ENCODE data around the gene SLCO1A2.
A peak's percentile ranks its signal among the peaks of the same experiment; 100 is the strongest.
"Not testable (repeated sequence)": the region's sequence is repeated elsewhere in the genome, so short reads cannot be mapped to it uniquely, and the experiment has no call there.

SLCO1A2 gene

DNA sequence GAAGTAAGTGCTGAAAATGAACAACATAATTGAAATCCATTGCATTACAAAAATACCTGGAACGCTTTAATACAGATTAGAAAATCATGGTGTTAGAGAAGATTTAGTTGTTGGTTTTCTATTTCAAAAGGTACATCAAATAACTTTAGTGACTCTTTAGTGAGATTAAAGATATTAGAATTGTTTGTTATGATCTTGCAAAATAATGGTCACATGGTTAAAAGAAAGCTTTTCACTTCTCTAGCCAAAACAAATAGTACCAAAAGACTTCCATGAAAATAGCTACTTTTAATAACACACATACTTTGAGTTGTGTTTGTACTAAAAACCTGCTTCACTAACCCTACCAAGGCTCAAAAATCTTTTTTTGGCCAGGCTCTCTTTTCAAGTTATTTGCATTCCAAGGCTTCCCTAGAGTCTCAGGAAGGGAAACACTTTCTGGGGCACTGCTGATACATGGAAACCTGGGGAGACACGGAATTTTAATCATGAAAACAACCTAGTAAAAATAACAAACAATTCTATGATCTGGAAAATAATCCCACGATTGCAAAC, at the start of gene SLCO1A2:
Gene SLCO1A2, minus strand, starts transcription at position 147 of the 555 bp plus-strand sequence. CDS start 270 bp downstream, outside the sequence.
- TF ChIP-seq, protein P1, sequence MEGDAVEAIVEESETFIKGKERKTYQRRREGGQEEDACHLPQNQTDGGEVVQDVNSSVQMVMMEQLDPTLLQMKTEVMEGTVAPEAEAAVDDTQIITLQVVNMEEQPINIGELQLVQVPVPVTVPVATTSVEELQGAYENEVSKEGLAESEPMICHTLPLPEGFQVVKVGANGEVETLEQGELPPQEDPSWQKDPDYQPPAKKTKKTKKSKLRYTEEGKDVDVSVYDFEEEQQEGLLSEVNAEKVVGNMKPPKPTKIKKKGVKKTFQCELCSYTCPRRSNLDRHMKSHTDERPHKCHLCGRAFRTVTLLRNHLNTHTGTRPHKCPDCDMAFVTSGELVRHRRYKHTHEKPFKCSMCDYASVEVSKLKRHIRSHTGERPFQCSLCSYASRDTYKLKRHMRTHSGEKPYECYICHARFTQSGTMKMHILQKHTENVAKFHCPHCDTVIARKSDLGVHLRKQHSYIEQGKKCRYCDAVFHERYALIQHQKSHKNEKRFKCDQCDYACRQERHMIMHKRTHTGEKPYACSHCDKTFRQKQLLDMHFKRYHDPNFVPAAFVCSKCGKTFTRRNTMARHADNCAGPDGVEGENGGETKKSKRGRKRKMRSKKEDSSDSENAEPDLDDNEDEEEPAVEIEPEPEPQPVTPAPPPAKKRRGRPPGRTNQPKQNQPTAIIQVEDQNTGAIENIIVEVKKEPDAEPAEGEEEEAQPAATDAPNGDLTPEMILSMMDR (IDR thresholded peaks at IDR 0.05; ENCODE audit: insufficient read depth, missing control alignments) = no peak
- FAIRE-seq (no peak), DNase-seq (ENCODE audit: insufficient read length, low spot score) (no peak)

- no peak for DNase-seq (ENCODE audit: insufficient read length, low spot score)
- no peak for FAIRE-seq
- TF ChIP-seq, protein P1 (IDR thresholded peaks at IDR 0.05; ENCODE audit: insufficient read depth, missing control alignments) = no peak
These were observed 49.5 kb upstream of the SLCO1A2 start for GRCh38 chr12:21384261-21384660.

DNA sequence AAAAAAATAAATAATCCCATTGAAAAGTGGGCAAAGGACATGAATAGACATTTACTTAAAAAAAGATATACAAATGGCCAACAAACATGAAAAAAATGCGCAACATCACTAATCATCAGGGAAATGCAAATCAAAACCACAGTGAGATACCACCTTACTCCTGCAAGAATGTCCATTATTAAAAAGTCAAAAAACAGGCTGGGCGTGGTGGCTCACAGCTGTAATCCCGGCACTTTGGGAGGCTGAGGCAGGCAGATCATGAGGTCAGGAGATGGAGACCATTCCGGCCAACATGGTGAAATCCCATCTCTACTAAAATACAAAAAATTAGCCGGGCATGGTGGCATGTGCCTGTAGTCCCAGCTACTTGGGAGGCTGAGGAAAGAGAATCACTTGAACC, 46.6 kb upstream of the SLCO1A2 start:
- FAIRE-seq = not testable (repeated sequence)

GRCh38 chr12:21379218-21379617, 44.5 kb upstream of the SLCO1A2 start:
- TF ChIP-seq, protein P1 (IDR thresholded peaks at IDR 0.05; ENCODE audit: insufficient read depth, missing control alignments) = no peak
- DNase-seq (ENCODE audit: insufficient read length, low spot score) = no peak
- no peak for FAIRE-seq

More for the DNA sequence above, 46.6 kb upstream of the SLCO1A2 start:
- not testable (repeated sequence) for DNase-seq (ENCODE audit: insufficient read length, low spot score)

DNA sequence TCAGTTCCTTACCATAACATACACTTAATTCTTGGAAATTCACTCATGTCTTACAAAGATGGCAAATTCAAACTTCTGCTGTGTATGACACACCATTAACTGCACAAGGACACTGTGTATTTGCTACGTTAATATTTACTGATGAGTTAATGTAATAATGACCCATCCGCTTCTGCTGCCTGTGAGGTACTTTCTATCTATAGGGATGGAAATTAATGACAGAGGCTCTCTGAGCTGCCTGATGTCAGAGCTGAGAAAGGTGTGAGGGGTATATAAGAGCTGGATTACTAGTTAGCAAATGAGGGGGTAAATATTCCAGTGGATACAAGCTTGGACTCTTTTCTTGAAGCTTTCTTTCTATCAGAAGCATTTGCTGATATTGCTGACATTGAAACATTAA, 37.9 kb upstream of the SLCO1A2 start, which contains the start of gene IAPP:
Gene IAPP, plus strand, starts transcription at position 301 of the 400 bp plus-strand sequence. CDS start 450 bp downstream, outside the sequence.
- peak; percentile 74 for FAIRE-seq
- TF ChIP-seq, protein P1 (IDR thresholded peaks at IDR 0.05; ENCODE audit: insufficient read depth, missing control alignments) = no peak
- DNase-seq (ENCODE audit: insufficient read length, low spot score) = no peak

- FAIRE-seq (no peak), DNase-seq (ENCODE audit: insufficient read length, low spot score) (no peak)
- TF ChIP-seq, protein P1 (IDR thresholded peaks at IDR 0.05; ENCODE audit: insufficient read depth, missing control alignments) = no peak
These were observed 36.2 kb upstream of the SLCO1A2 start for GRCh38 chr12:21370845-21371449.

DNA sequence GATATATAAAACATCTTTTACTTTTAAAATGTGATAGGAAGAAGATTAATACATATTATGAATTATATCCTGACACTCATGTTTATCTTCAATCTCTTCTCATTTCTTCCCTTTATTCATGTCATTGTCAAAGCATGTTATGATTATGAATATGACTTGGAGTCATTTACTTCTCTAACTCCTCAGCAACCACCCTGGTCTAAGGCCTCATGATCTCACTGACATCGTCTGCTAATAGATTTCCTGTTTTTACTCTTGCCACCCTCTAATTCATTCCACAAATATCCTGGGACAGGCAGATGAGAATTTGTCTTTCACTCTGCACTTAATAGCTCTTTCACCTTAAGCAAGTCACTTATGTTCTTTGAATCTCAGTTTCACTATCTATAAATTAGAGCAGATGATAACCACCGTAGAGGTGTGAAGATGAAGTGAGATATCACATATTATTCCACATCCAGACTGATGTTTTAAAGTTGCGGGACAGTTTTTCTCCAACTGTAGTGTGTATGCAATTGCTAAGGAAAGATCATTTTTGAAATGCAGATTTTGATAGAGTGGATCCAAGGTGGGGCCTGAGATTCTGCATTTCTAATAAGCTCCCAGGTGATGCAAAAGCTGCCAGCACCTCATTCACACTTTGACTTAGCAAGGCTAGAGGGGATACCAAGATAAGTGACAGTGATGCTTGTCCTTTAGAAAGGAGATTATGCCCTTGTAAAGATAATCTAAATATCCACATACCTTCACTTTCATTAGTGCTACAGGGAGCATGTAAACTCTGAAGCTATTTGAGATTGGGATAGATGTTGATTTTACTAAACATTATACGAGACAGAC, 34.6 kb upstream of the SLCO1A2 start:
- FAIRE-seq = no peak
- TF ChIP-seq, protein P1 (IDR thresholded peaks at IDR 0.05; ENCODE audit: insufficient read depth, missing control alignments) = no peak
- DNase-seq (ENCODE audit: insufficient read length, low spot score) = no peak

DNA sequence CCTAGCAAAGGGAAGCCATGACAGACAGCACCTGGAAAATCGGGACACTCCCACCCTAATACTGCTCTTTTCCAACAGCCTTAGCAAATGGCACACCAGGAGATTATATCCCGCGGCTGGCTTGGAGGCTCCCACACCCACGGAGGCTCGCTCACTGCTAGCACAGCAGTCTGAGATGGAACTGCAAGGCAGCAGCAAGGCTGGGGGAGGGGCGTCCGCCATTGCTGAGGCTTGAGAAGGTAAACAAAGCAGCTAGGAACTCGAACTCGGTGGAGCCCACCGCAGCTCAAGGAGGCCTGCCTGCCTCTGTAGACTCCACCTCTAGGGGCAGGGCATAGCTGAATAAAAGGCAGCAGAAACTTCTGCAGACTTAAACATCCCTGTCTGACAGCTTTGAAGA, 25.9 kb upstream of the SLCO1A2 start:
- not testable (repeated sequence) for DNase-seq (ENCODE audit: insufficient read length, low spot score); FAIRE-seq
